ENCODE data around the gene UGDH. TPM values are rescaled to one million over a fixed set of nuclear protein-coding genes. Genes with fewer than 3 reads are reported as not detected.

The UGDH gene
- total and polyA plus RNA-seq, 9 of the 15 experiments (the other 6 are each of a cell fraction or from before 2014, with no cell fraction given), result 5.5 to 21.7 (median 16.2) TPM

DNA sequence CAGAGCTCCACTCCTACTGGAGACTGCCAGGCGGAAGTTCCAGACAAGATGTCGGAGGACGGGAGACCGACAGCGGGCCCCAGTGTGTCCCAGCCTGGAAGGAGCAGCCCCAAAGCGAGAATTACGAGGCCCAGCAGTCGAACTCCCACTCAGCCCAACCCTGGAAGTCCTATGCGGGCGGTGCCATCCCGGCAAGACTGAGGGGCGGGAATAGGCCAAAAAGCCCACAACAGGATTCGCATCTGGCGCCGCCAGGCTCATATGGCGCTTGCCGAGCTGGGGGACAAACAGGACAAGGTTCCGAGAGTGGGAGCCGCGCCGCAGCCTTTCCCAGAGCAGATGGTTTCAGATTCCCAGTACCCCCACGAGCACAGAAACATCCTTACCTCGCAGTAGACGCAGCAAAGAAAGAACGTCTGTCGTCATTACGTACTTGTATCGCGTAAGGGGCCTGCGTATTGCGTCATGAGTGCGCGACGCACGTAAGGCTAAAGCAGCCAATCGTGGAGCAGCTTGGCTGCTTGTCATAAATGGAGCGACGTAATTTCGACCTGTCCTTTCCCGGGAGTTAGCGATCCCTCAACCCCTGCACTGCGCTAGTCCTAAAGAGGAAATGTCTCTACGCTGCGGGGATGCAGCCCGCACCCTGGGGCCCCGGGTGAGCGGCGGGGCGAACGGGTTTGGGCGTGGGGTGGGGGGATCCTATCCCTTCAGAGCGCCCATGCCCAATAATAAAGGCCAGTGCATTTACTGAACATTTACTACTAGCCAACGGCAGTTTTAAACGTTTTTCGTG is 68.5 kb downstream of the UGDH start, which contains the start of the genes LIAS and RPL9 (continued):
- TF ChIP-seq, protein P1, sequence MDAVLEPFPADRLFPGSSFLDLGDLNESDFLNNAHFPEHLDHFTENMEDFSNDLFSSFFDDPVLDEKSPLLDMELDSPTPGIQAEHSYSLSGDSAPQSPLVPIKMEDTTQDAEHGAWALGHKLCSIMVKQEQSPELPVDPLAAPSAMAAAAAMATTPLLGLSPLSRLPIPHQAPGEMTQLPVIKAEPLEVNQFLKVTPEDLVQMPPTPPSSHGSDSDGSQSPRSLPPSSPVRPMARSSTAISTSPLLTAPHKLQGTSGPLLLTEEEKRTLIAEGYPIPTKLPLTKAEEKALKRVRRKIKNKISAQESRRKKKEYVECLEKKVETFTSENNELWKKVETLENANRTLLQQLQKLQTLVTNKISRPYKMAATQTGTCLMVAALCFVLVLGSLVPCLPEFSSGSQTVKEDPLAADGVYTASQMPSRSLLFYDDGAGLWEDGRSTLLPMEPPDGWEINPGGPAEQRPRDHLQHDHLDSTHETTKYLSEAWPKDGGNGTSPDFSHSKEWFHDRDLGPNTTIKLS (IDR thresholded peaks at IDR 0.05; ENCODE audit: borderline replicate concordance, low read depth), result peak; percentile 47; the same call in 1 of the 2 replicates
- TF ChIP-seq ZNF668 (CRISPR knock-in tag; IDR thresholded peaks at IDR 0.05), result no peak
- TF ChIP-seq CBX3 (IDR thresholded peaks at IDR 0.05; ENCODE audit: borderline replicate concordance in 1 of 2, low read length in 2 of 2), result 0 out of 3 replicates have a peak, but pooled peaks of 1 of the 2 experiments have one; percentile 8
- TF ChIP-seq HSF4 (CRISPR knock-in tag; IDR thresholded peaks at IDR 0.05; ENCODE audit: borderline replicate concordance), result no peak
- peak; percentile 99 for TF ChIP-seq TAF7 (tag; IDR thresholded peaks at IDR 0.05)
- TF ChIP-seq, protein P2, sequence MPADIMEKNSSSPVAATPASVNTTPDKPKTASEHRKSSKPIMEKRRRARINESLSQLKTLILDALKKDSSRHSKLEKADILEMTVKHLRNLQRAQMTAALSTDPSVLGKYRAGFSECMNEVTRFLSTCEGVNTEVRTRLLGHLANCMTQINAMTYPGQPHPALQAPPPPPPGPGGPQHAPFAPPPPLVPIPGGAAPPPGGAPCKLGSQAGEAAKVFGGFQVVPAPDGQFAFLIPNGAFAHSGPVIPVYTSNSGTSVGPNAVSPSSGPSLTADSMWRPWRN (IDR thresholded peaks at IDR 0.05; ENCODE audit: low read depth), result no peak
- TF ChIP-seq PTRF (tag; IDR thresholded peaks at IDR 0.05), result no peak
- TF ChIP-seq, protein P3, sequence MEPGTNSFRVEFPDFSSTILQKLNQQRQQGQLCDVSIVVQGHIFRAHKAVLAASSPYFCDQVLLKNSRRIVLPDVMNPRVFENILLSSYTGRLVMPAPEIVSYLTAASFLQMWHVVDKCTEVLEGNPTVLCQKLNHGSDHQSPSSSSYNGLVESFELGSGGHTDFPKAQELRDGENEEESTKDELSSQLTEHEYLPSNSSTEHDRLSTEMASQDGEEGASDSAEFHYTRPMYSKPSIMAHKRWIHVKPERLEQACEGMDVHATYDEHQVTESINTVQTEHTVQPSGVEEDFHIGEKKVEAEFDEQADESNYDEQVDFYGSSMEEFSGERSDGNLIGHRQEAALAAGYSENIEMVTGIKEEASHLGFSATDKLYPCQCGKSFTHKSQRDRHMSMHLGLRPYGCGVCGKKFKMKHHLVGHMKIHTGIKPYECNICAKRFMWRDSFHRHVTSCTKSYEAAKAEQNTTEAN (CRISPR knock-in tag; IDR thresholded peaks at IDR 0.05), result no peak; the same call in 1 of the 2 replicates
- TF ChIP-seq, protein P4, sequence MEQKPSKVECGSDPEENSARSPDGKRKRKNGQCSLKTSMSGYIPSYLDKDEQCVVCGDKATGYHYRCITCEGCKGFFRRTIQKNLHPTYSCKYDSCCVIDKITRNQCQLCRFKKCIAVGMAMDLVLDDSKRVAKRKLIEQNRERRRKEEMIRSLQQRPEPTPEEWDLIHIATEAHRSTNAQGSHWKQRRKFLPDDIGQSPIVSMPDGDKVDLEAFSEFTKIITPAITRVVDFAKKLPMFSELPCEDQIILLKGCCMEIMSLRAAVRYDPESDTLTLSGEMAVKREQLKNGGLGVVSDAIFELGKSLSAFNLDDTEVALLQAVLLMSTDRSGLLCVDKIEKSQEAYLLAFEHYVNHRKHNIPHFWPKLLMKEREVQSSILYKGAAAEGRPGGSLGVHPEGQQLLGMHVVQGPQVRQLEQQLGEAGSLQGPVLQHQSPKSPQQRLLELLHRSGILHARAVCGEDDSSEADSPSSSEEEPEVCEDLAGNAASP (IDR thresholded peaks at IDR 0.05), result no peak
- TF ChIP-seq, protein P5, sequence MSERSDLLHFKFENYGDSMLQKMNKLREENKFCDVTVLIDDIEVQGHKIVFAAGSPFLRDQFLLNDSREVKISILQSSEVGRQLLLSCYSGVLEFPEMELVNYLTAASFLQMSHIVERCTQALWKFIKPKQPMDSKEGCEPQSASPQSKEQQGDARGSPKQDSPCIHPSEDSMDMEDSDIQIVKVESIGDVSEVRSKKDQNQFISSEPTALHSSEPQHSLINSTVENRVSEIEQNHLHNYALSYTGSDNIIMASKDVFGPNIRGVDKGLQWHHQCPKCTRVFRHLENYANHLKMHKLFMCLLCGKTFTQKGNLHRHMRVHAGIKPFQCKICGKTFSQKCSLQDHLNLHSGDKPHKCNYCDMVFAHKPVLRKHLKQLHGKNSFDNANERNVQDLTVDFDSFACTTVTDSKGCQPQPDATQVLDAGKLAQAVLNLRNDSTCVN (CRISPR knock-in tag; IDR thresholded peaks at IDR 0.05), result no peak
- TF ChIP-seq POLR2AphosphoS2 (IDR thresholded peaks at IDR 0.05; ENCODE audit: low read length), result peak; percentile 95; the same call in 1 of the 2 replicates
- no peak for TF ChIP-seq KLF16 (IDR thresholded peaks at IDR 0.05)
- TF ChIP-seq, protein P6, sequence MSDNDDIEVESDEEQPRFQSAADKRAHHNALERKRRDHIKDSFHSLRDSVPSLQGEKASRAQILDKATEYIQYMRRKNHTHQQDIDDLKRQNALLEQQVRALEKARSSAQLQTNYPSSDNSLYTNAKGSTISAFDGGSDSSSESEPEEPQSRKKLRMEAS (CRISPR knock-in tag; IDR thresholded peaks at IDR 0.05), result peak; percentile 79
- peak; percentile 46; the same call in 1 of the 2 replicates for TF ChIP-seq ETV5 (CRISPR knock-in tag; IDR thresholded peaks at IDR 0.05; ENCODE audit: low read depth)
- no peak for TF ChIP-seq ZC3H8 (IDR thresholded peaks at IDR 0.05)
- TF ChIP-seq, protein P7, sequence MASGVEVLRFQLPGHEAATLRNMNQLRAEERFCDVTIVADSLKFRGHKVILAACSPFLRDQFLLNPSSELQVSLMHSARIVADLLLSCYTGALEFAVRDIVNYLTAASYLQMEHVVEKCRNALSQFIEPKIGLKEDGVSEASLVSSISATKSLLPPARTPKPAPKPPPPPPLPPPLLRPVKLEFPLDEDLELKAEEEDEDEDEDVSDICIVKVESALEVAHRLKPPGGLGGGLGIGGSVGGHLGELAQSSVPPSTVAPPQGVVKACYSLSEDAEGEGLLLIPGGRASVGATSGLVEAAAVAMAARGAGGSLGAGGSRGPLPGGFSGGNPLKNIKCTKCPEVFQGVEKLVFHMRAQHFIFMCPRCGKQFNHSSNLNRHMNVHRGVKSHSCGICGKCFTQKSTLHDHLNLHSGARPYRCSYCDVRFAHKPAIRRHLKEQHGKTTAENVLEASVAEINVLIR (CRISPR knock-in tag; IDR thresholded peaks at IDR 0.05), result peak; percentile 99
